ENCODE measurements around the gene FLYWCH1. TPM values are rescaled to one million over a fixed set of nuclear protein-coding genes. Genes with fewer than 3 reads are reported as not detected.
A peak's percentile ranks its signal among the peaks of the same experiment; 100 is the strongest.
"Not testable (repeated sequence)": the region's sequence is repeated elsewhere in the genome, so short reads cannot be mapped to it uniquely, and the experiment has no call there.

The FLYWCH1 gene
- total RNA-seq, 3 donors from 2014 or later = 28.0 to 30.9 (median 28.2) TPM

GRCh38 chr16:2907084-2907753 is 4.5 kb upstream of the FLYWCH1 start:
- peak; percentile 78 to 89 (median 83) for TF ChIP-seq CTCF (IDR thresholded peaks at IDR 0.05)
- H3K27me3 ChIP-seq; H3K4me1 ChIP-seq; H3K9me3 ChIP-seq; intact Hi-C loops (cut with DNase I; ENCODE audit: low total_unique reads); H3K4me3 ChIP-seq; H3K36me3 ChIP-seq: not testable (repeated sequence)
- H3K27ac ChIP-seq = peak overlapping the region in 1 of 2 donors; percentile 83
- DNase-seq (ENCODE audit: low spot score in 2 of 2) = peak in 1 of 2 donors; percentile 71

GRCh38 chr16:2910441-2910969 is 1.2 kb upstream of the FLYWCH1 start:
- DNase-seq (ENCODE audit: low spot score in 2 of 2) = no peak
- H3K4me3 ChIP-seq = no peak overlapping the region
- TF ChIP-seq CTCF (IDR thresholded peaks at IDR 0.05) = no peak
- no peak for TF ChIP-seq POLR2AphosphoS5 (IDR thresholded peaks at IDR 0.05)
- TF ChIP-seq POLR2A (IDR thresholded peaks at IDR 0.05) = no peak
- no peaks in the 10 kb centered on the region for H3K27me3 ChIP-seq
- no peaks in the 10 kb centered on the region for H3K36me3 ChIP-seq
- H3K27ac ChIP-seq = no peak overlapping the region
- peaks cover 0 to 5% of the 10 kb centered on the region in 2 donors for H3K4me1 ChIP-seq
- intact Hi-C loops (cut with DNase I; ENCODE audit: low total_unique reads) = no loop called here
- no peaks in the 10 kb centered on the region for H3K9me3 ChIP-seq

GRCh38 chr16:2912330-2913199 is 834 bp downstream of the FLYWCH1 start:
- Histone ChIP-seq H3K4me3 (peak overlapping the region; percentile 86 to 91 (median 88)), H3K27me3 (no peaks in the 10 kb centered on the region), H3K27ac (peak overlapping the region; percentile 77 to 91), H3K36me3 (no peaks in the 10 kb centered on the region), H3K4me1 (peaks cover 0 to 5% of the 10 kb centered on the region in 2 donors), H3K9me3 (no peaks in the 10 kb centered on the region)
- intact Hi-C loops (cut with DNase I; ENCODE audit: low total_unique reads) = no loop called here
- TF ChIP-seq POLR2AphosphoS5 (IDR thresholded peaks at IDR 0.05) (peak in 1 of 3 donors; percentile 38), POLR2A (IDR thresholded peaks at IDR 0.05) (no peak)
- no peak for DNase-seq (ENCODE audit: low spot score in 2 of 2)

- peak overlapping the region in 1 of 2 donors; percentile 91 for H3K27ac ChIP-seq
- intact Hi-C loops (cut with DNase I; ENCODE audit: low total_unique reads) = no loop called here
- no peak for TF ChIP-seq CTCF (IDR thresholded peaks at IDR 0.05)
- TF ChIP-seq POLR2AphosphoS5 (IDR thresholded peaks at IDR 0.05) = no peak
- no peak for TF ChIP-seq POLR2A (IDR thresholded peaks at IDR 0.05)
- no peak overlapping the region for H3K4me3 ChIP-seq
- H3K36me3 ChIP-seq = no peaks in the 10 kb centered on the region
- no peak for DNase-seq (ENCODE audit: low spot score in 2 of 2)
- H3K9me3 ChIP-seq = no peaks in the 10 kb centered on the region
- no peaks in the 10 kb centered on the region for H3K27me3 ChIP-seq
- H3K4me1 ChIP-seq = peaks cover 0 to 5% of the 10 kb centered on the region in 2 donors
Measured at GRCh38 chr16:2913603-2914002, 1.9 kb downstream of the FLYWCH1 start.

- no peak overlapping the region for H3K4me3 ChIP-seq
- H3K36me3 ChIP-seq = no peaks in the 10 kb centered on the region
- intact Hi-C loops (cut with DNase I; ENCODE audit: low total_unique reads) = no loop called here
- peaks cover 0 to 5% of the 10 kb centered on the region in 2 donors for H3K4me1 ChIP-seq
- DNase-seq (ENCODE audit: low spot score in 2 of 2) = no peak
- TF ChIP-seq POLR2A (IDR thresholded peaks at IDR 0.05) = no peak
- no peak for TF ChIP-seq POLR2AphosphoS5 (IDR thresholded peaks at IDR 0.05)
- no peak for TF ChIP-seq CTCF (IDR thresholded peaks at IDR 0.05)
- no peak overlapping the region for H3K27ac ChIP-seq
- no peaks in the 10 kb centered on the region for H3K9me3 ChIP-seq
- H3K27me3 ChIP-seq = no peaks in the 10 kb centered on the region
Measured at GRCh38 chr16:2914233-2914632, 2.5 kb downstream of the FLYWCH1 start.
